22Rv1 (cell line): ENCODE measurements around the gene PPP1R13B.

Experiments
- H3K27ac ChIP-seq: fragments of 450-650 bp; 2 replicates; pipeline ENCODE4 v1.5.1; 2017
- CTCF ChIP-seq: fragments of 450-650 bp; IDR thresholded peaks from 2 replicates; pipeline ENCODE4 v1.5.1; 2017; ENCODE audit warnings: mild to moderate bottlenecking
- ZFX ChIP-seq: fragments of 450-650 bp; IDR thresholded peaks from 2 replicates; pipeline ENCODE4 v1.6.1; 2017; ENCODE audit warnings: antibody characterized with exemption, borderline replicate concordance

Gene PPP1R13B

DNA sequence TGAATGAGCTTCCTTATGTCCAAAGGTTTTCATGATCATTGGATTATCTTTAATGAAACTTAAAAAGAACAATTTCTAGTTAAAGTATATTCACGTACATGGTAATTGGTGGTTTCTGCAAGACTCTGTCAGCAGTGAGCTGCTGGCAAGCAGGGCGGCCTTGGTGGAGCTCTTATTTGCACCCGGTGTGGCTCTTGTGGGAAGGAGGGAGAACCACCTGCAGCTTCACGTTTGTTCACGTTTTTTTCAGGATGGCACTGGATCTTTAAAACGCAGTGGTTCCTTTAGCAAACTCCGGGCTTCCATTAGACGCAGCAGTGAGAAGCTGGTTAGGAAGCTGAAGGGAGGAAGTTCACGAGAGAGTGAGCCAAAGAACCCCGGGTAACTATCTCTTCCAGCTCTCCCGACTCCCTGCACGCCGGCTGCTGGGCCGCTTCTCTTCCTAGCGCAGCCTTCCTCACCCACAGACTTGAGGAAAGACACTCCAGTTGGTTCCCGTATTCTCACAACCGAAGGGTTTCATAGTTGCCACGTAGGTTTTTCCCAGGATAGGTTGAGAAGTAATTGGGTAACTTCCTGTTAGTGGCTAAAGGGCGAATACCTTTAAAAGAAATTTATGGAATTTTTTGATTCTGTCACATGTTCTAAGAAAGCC lies 160.4 kb downstream of the PPP1R13B start:
- TF ChIP-seq ZFX: no peak
- no peak for TF ChIP-seq CTCF
- H3K27ac ChIP-seq: no peak overlapping the region

- no peak overlapping the region for H3K27ac ChIP-seq
- TF ChIP-seq CTCF: no peak
- no peak for TF ChIP-seq ZFX
These were observed 161.8 kb downstream of the PPP1R13B start for GRCh38 chr14:103685276-103686211.

- no peak overlapping the region for H3K27ac ChIP-seq
- TF ChIP-seq CTCF (no peak), ZFX (no peak)
These were observed 162.5 kb downstream of the PPP1R13B start for GRCh38 chr14:103684871-103685270.

DNA sequence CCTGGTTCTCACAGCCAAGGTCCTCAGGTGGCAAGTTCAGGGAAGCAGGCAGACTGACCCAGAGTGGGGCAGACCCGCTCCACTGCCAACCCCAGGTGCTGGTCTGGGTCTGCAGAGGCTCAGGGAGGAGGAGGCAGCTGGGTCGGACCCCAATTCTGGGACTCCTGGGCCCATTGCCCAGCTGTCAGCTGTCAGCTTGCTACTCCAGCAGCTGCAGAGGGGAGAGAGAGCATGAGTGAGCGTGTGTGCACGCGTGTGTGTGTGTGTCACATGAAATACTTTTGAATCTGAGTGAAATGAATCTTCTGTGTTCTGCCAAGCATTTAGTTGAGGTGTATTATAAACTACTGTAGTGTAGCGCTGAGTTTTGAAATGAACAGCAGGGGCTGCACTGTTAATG lies 162.9 kb downstream of the PPP1R13B start:
- no peak overlapping the region for H3K27ac ChIP-seq
- TF ChIP-seq CTCF (no peak), ZFX (no peak)
